GOT3 (cell line): ENCODE measurements around the gene PTPRT.
"Not testable (repeated sequence)": the region's sequence is repeated elsewhere in the genome, so short reads cannot be mapped to it uniquely, and the experiment has no call there.

ENCODE experiments used
- DNase-seq: peaks from one replicate; lab custom pipeline; 2025; ENCODE audit warnings: mixed read lengths; lab: John Stamatoyannopoulos, UW

Gene PTPRT

GRCh38 chr20:43187476-43188233 is 2.1 kb downstream of the PTPRT start:
- DNase-seq, result peak; percentile 35

- no peak for DNase-seq
Observed at GRCh38 chr20:43186312-43186711, 3.4 kb downstream of the PTPRT start.

GRCh38 chr20:43185901-43186300 is 3.8 kb downstream of the PTPRT start:
- no peak for DNase-seq

GRCh38 chr20:43183536-43184070 is 6.1 kb downstream of the PTPRT start:
- DNase-seq, result no peak

- DNase-seq, result no peak
Observed at GRCh38 chr20:43178080-43178479, 11.6 kb downstream of the PTPRT start.

GRCh38 chr20:43176726-43177125 is 13.0 kb downstream of the PTPRT start:
- DNase-seq, result no peak

- no peak for DNase-seq
Observed at GRCh38 chr20:43171930-43172329, 17.8 kb downstream of the PTPRT start.

GRCh38 chr20:43170771-43171170 is 18.9 kb downstream of the PTPRT start:
- DNase-seq, result no peak

- DNase-seq, result no peak
Observed at GRCh38 chr20:43167615-43168014, 22.1 kb downstream of the PTPRT start.

- no peak for DNase-seq
Observed at GRCh38 chr20:43167021-43167420, 22.7 kb downstream of the PTPRT start.

GRCh38 chr20:43165611-43166010 is 24.1 kb downstream of the PTPRT start:
- no peak for DNase-seq

GRCh38 chr20:43164736-43165135 is 25.0 kb downstream of the PTPRT start:
- DNase-seq, result not testable (repeated sequence)

GRCh38 chr20:43161716-43162115 is 28.0 kb downstream of the PTPRT start:
- DNase-seq, result no peak

- DNase-seq, result no peak
Observed at GRCh38 chr20:43160941-43161340, 28.8 kb downstream of the PTPRT start.

- no peak for DNase-seq
Observed at GRCh38 chr20:43159994-43160393, 29.7 kb downstream of the PTPRT start.

GRCh38 chr20:43155366-43156100 is 34.2 kb downstream of the PTPRT start:
- no peak for DNase-seq

- no peak for DNase-seq
Observed at GRCh38 chr20:43151901-43152300, 37.8 kb downstream of the PTPRT start.

GRCh38 chr20:43151256-43151655 is 38.5 kb downstream of the PTPRT start:
- DNase-seq, result no peak

GRCh38 chr20:43140726-43141125 is 49.0 kb downstream of the PTPRT start:
- no peak for DNase-seq

GRCh38 chr20:43138061-43138770 is 51.5 kb downstream of the PTPRT start:
- DNase-seq, result no peak

GRCh38 chr20:43137160-43137559 is 52.5 kb downstream of the PTPRT start:
- DNase-seq, result no peak

GRCh38 chr20:43124241-43124640 is 65.5 kb downstream of the PTPRT start:
- no peak for DNase-seq

GRCh38 chr20:43123180-43123579 is 66.5 kb downstream of the PTPRT start:
- DNase-seq, result no peak
